GM19397 (cell line): ENCODE measurements around the gene PISD.
"Not testable (repeated sequence)": the region's sequence is repeated elsewhere in the genome, so short reads cannot be mapped to it uniquely, and the experiment has no call there.

Experiments
- ATAC-seq: cut with Tn5 transposase; IDR thresholded peaks from one replicate; pipeline ENCODE4 v1.9.1; 2021; ENCODE audit warnings: mild to moderate bottlenecking, moderate library complexity; ENCODE audit not compliant: unreplicated experiment

Gene PISD

GRCh38 chr22:31610611-31611010 is 51.4 kb downstream of the PISD start:
- ATAC-seq, result no peak

- ATAC-seq, result no peak
Measured at GRCh38 chr22:31609716-31610115, 52.3 kb downstream of the PISD start.

GRCh38 chr22:31607696-31608095 is 54.3 kb downstream of the PISD start:
- no peak for ATAC-seq

- no peak for ATAC-seq
Measured at GRCh38 chr22:31605851-31606585, 56.0 kb downstream of the PISD start.

- no peak for ATAC-seq
Measured at GRCh38 chr22:31604746-31605705, 57.0 kb downstream of the PISD start.

- no peak for ATAC-seq
Measured at GRCh38 chr22:31604137-31604705, 57.8 kb downstream of the PISD start.

- no peak for ATAC-seq
Measured at GRCh38 chr22:31603574-31603973, 58.4 kb downstream of the PISD start.

GRCh38 chr22:31603081-31603525 is 58.9 kb downstream of the PISD start:
- no peak for ATAC-seq

- ATAC-seq, result no peak
Measured at GRCh38 chr22:31602259-31602952, 59.6 kb downstream of the PISD start.

- no peak for ATAC-seq
Measured at GRCh38 chr22:31595271-31595670, 66.7 kb downstream of the PISD start.

GRCh38 chr22:31590161-31590560 is 71.9 kb downstream of the PISD start:
- not testable (repeated sequence) for ATAC-seq

GRCh38 chr22:31588970-31589675 is 72.9 kb downstream of the PISD start:
- ATAC-seq, result no peak

GRCh38 chr22:31586137-31586920 is 75.7 kb downstream of the PISD start:
- no peak for ATAC-seq

- ATAC-seq, result no peak
Measured at GRCh38 chr22:31585161-31585859, 76.7 kb downstream of the PISD start.

- no peak for ATAC-seq
Measured at GRCh38 chr22:31584804-31585160, 77.2 kb downstream of the PISD start.

GRCh38 chr22:31583861-31584485 is 78.0 kb downstream of the PISD start:
- ATAC-seq, result no peak

GRCh38 chr22:31579835-31580242 is 82.2 kb downstream of the PISD start:
- no peak for ATAC-seq

GRCh38 chr22:31578171-31578570 is 83.8 kb downstream of the PISD start:
- no peak for ATAC-seq

GRCh38 chr22:31577711-31578110 is 84.3 kb downstream of the PISD start:
- ATAC-seq, result no peak
